Liver (tissue), 3 donors: ENCODE results near the gene DOCK9.

ENCODE experiments used
- ATF3 ChIP-seq: IDR thresholded peaks from 2 replicates; pipeline ENCODE4 v1.6.1; 2016; ENCODE audit warnings: antibody characterized with exemption
- CTCF ChIP-seq: fragments of 150-350 bp; IDR thresholded peaks from 2 replicates; pipeline ENCODE4 v1.5.1; 2017; ENCODE audit warnings: improper control_type of control experiment, low read depth, low read length; ENCODE audit not compliant: missing input control
- GABPA ChIP-seq, 2 donors: IDR thresholded peaks in 1 of 2; conservative IDR thresholded peaks in 1 of 2; 2 replicates each; pipeline ENCODE4 v1.6.1; 2016; ENCODE audit warnings: antibody characterized with exemption in 2 of 2, mild to moderate bottlenecking in 1 of 2, moderate library complexity in 1 of 2
- HNF4G ChIP-seq: IDR thresholded peaks from 2 replicates; pipeline ENCODE4 v1.6.1; 2016; ENCODE audit warnings: antibody characterized with exemption
- MAX ChIP-seq: IDR thresholded peaks from 2 replicates; pipeline ENCODE4 v1.6.1; 2016; ENCODE audit warnings: antibody characterized with exemption
- RAD21 ChIP-seq, 2 donors: IDR thresholded peaks; 2 replicates each; pipeline ENCODE4 v1.6.1; 2016; ENCODE audit warnings: antibody characterized with exemption in 2 of 2, mild to moderate bottlenecking in 2 of 2
- SP1 ChIP-seq: IDR thresholded peaks from 2 replicates; pipeline ENCODE4 v1.6.1; 2018; ENCODE audit warnings: antibody characterized with exemption, mild to moderate bottlenecking
- TAF1 ChIP-seq: conservative IDR thresholded peaks from 2 replicates; pipeline ENCODE4 v1.6.1; 2016; ENCODE audit warnings: antibody characterized with exemption, mild to moderate bottlenecking
- donor health status: healthy.
- donor health status: healthy.

- TF ChIP-seq CTCF (no peak), TAF1 (no peak), RAD21 (IDR thresholded peaks at IDR 0.05) (no peak), ATF3 (no peak), HNF4G (no peak), SP1 (no peak), MAX (no peak), GABPA (IDR thresholded peaks at IDR 0.05 in 1 of 2, conservative IDR thresholded peaks at IDR 0.05 in 1 of 2) (no peak)
Measured at GRCh38 chr13:98881390-98881789, 96.5 kb downstream of the DOCK9 start.
